Measurements from ENCODE around the gene LDB2. TPM values are rescaled to one million over a fixed set of nuclear protein-coding genes. Genes with fewer than 3 reads are reported as not detected.

LDB2 gene
- total RNA-seq, 1 donor, result 18.8 TPM

DNA sequence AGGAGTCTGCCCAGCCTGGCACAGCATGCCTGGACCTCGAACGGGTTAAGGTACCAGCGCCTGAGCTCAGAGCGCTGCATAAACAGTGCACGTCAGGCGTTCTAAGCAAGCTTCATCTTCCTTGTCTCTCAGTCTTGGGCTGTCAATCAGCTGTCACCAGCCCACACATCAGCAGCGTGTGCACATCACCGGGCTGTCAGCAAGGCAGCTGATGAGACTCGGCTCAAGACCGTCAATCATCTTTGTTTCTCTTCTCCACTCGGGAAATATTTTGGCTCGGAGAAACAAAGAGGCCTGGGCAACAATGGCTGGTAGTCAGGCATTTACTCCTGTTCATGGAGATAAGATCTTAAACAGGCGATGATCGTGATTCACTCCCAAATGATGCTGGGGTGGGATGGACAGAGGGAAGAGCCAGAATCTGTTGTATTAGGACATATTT, 141.3 kb downstream of the LDB2 start:
- TF ChIP-seq, protein P1, sequence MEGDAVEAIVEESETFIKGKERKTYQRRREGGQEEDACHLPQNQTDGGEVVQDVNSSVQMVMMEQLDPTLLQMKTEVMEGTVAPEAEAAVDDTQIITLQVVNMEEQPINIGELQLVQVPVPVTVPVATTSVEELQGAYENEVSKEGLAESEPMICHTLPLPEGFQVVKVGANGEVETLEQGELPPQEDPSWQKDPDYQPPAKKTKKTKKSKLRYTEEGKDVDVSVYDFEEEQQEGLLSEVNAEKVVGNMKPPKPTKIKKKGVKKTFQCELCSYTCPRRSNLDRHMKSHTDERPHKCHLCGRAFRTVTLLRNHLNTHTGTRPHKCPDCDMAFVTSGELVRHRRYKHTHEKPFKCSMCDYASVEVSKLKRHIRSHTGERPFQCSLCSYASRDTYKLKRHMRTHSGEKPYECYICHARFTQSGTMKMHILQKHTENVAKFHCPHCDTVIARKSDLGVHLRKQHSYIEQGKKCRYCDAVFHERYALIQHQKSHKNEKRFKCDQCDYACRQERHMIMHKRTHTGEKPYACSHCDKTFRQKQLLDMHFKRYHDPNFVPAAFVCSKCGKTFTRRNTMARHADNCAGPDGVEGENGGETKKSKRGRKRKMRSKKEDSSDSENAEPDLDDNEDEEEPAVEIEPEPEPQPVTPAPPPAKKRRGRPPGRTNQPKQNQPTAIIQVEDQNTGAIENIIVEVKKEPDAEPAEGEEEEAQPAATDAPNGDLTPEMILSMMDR (IDR thresholded peaks at IDR 0.05; ENCODE audit: extremely low read depth, low read depth, low read length), result no peak
- H3K79me2 ChIP-seq (ENCODE audit: insufficient read depth, low read length), result no peaks in the 10 kb centered on the region
- H3K36me3 ChIP-seq (ENCODE audit: insufficient read depth, low read length), result peaks cover 6% of the 10 kb centered on the region
- H3K4me1 ChIP-seq (ENCODE audit: insufficient read depth, low read length), result peaks cover 32% of the 10 kb centered on the region
- DNase-seq (ENCODE audit: insufficient read length, low spot score, missing footprints), result peak; percentile 44
- no peak overlapping the region for H2AFZ ChIP-seq (ENCODE audit: low read length)
- H3K27me3 ChIP-seq (ENCODE audit: insufficient read depth, low read length), result no peaks in the 10 kb centered on the region
- no peak overlapping the region for H3K4me2 ChIP-seq (ENCODE audit: insufficient read depth, low read length)
- no peaks in the 10 kb centered on the region for H4K20me1 ChIP-seq (ENCODE audit: insufficient read depth, low read length)
- H3K4me3 ChIP-seq (ENCODE audit: insufficient read depth, low read length), result no peak overlapping the region
- peak overlapping the region; percentile 11 for H3K27ac ChIP-seq (ENCODE audit: low read depth, low read length)
- H3K9me3 ChIP-seq (ENCODE audit: low read depth, low read length), result no peaks in the 10 kb centered on the region

DNA sequence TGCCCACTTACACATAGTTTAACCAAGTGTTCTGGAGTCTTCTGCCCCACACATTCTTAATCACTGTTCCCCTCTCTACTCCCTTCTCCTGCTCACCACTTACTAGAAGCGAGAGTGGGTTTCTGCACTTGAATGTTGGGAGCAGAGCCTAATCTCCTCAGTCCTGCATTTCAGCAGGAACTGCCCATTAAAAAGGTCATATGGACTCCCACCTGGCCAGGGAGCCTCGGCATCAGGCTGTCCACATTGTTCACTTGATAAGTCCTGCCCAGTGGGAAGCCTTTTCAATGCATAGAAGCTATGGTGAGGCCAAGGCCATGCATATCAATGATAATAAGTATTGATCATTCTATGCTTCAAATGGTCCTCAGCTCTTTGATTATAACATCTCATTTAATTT, 144.3 kb downstream of the LDB2 start:
- TF ChIP-seq, protein P1 (IDR thresholded peaks at IDR 0.05; ENCODE audit: extremely low read depth, low read depth, low read length), result no peak

DNA sequence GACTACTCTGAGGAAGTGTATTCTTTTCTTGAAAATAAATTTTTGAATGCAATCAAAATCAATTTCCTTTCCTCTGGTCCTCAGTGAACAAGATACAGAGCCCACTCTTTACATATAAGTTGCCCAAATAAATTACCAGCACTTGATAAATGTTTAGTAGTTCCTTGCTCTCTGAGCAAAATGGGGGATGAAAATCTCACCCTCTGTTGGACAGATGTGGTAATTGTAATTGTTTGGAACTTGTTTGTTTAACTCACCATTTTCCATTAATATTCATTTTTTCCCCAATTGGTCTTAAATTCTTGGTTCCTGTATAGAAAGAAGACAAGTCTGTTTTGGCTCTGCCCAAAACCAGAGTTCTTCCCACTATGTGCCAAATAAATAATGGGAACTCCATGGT, 146.3 kb downstream of the LDB2 start:
- Histone ChIP-seq H3K79me2 (ENCODE audit: insufficient read depth, low read length) (no peaks in the 10 kb centered on the region), H3K4me3 (ENCODE audit: insufficient read depth, low read length) (no peak overlapping the region), H3K36me3 (ENCODE audit: insufficient read depth, low read length) (peaks cover 10% of the 10 kb centered on the region), H3K27me3 (ENCODE audit: insufficient read depth, low read length) (no peaks in the 10 kb centered on the region), H3K4me1 (ENCODE audit: insufficient read depth, low read length) (no peaks in the 10 kb centered on the region), H3K27ac (ENCODE audit: low read depth, low read length) (no peak overlapping the region), H4K20me1 (ENCODE audit: insufficient read depth, low read length) (no peaks in the 10 kb centered on the region), H2AFZ (ENCODE audit: low read length) (no peak overlapping the region), H3K4me2 (ENCODE audit: insufficient read depth, low read length) (no peak overlapping the region), H3K9me3 (ENCODE audit: low read depth, low read length) (no peaks in the 10 kb centered on the region)
- no peak for DNase-seq (ENCODE audit: insufficient read length, low spot score, missing footprints)
- TF ChIP-seq, protein P1 (IDR thresholded peaks at IDR 0.05; ENCODE audit: extremely low read depth, low read depth, low read length), result peak; percentile 42

More for the DNA sequence above, 144.3 kb downstream of the LDB2 start:
- H3K27ac ChIP-seq (ENCODE audit: low read depth, low read length), result no peak overlapping the region
- no peak for DNase-seq (ENCODE audit: insufficient read length, low spot score, missing footprints)
- peaks cover 10% of the 10 kb centered on the region for H3K36me3 ChIP-seq (ENCODE audit: insufficient read depth, low read length)
- no peaks in the 10 kb centered on the region for H3K27me3 ChIP-seq (ENCODE audit: insufficient read depth, low read length)
- H2AFZ ChIP-seq (ENCODE audit: low read length), result no peak overlapping the region
- no peaks in the 10 kb centered on the region for H3K9me3 ChIP-seq (ENCODE audit: low read depth, low read length)
- no peaks in the 10 kb centered on the region for H3K79me2 ChIP-seq (ENCODE audit: insufficient read depth, low read length)
- no peak overlapping the region for H3K4me2 ChIP-seq (ENCODE audit: insufficient read depth, low read length)
- no peaks in the 10 kb centered on the region for H4K20me1 ChIP-seq (ENCODE audit: insufficient read depth, low read length)
- H3K4me1 ChIP-seq (ENCODE audit: insufficient read depth, low read length), result peaks cover 5% of the 10 kb centered on the region
- H3K4me3 ChIP-seq (ENCODE audit: insufficient read depth, low read length), result no peak overlapping the region

DNA sequence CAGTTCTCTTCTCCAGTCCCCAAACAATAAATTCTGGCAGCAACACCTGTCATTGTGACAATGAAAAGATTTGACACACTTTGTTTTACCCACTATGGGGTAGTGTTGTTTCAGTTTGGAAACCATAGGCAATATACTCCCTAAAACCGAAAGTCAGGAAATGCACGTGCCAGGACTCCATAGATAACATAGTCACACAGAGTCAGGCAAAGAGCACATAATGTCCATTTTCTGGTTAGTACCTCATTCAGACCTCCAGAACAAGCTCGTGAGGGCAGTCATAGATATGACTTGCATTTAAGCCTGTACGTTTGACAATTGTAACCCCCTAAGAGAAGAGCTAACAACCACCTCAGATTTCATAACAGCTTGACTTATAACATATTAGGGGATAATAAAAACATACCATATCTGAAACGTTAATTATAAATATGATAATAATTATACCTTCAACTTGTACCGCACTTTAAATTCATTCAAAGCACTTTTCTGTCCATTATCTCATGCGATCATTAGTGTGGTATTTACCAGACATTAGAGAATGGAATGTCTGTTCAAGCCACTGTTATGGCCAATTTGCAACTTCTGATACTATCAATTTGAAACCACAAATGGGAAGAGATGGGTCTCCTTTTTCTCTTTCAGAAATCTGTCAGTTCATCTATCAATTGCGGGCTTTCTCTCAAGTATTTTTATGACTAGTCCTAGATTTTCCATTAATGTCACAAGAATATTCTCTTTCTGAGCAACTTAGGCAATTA, 147.4 kb downstream of the LDB2 start:
- H3K27me3 ChIP-seq (ENCODE audit: insufficient read depth, low read length), result no peaks in the 10 kb centered on the region
- H3K9me3 ChIP-seq (ENCODE audit: low read depth, low read length), result no peaks in the 10 kb centered on the region
- H2AFZ ChIP-seq (ENCODE audit: low read length), result no peak overlapping the region
- H4K20me1 ChIP-seq (ENCODE audit: insufficient read depth, low read length), result no peaks in the 10 kb centered on the region
- H3K79me2 ChIP-seq (ENCODE audit: insufficient read depth, low read length), result no peaks in the 10 kb centered on the region
- no peaks in the 10 kb centered on the region for H3K4me1 ChIP-seq (ENCODE audit: insufficient read depth, low read length)
- H3K36me3 ChIP-seq (ENCODE audit: insufficient read depth, low read length), result peaks cover 10% of the 10 kb centered on the region
- DNase-seq (ENCODE audit: insufficient read length, low spot score, missing footprints), result no peak
- no peak overlapping the region for H3K27ac ChIP-seq (ENCODE audit: low read depth, low read length)
- no peak overlapping the region for H3K4me2 ChIP-seq (ENCODE audit: insufficient read depth, low read length)
- TF ChIP-seq, protein P1 (IDR thresholded peaks at IDR 0.05; ENCODE audit: extremely low read depth, low read depth, low read length), result no peak
- H3K4me3 ChIP-seq (ENCODE audit: insufficient read depth, low read length), result no peak overlapping the region

All from osteoblast (primary cell).